Spleen (tissue), 11 donors: ENCODE measurements around the gene BCL2L11. TPM values are rescaled to one million over a fixed set of nuclear protein-coding genes. Genes with fewer than 3 reads are reported as not detected.

Source experiments
- DNase-seq: peaks from one replicate; pipeline ENCODE4 v3.0.0-alpha.2; 2020
- H3K27ac ChIP-seq, 8 donors: fragments of 200-600 bp; sonication (generic) in 7 of 8; 1 replicate in 4 of 8; 2 replicates in 4 of 8; pipeline versions ENCODE4 v1.5.0 to v1.8.0; 2016 to 2021; ENCODE audit warnings: inconsistent platforms in 4 of 8, mild to moderate bottlenecking in 4 of 8, moderate library complexity in 1 of 8
- H3K27me3 ChIP-seq, 7 donors: fragments of 200-600 bp; sonication (generic) in 6 of 7; replicated peaks in 1 of 7; 1 replicate in 4 of 7; 2 replicates in 3 of 7; pipeline versions ENCODE4 v1.5.0 to v1.8.0; 2016 to 2021; ENCODE audit warnings: inconsistent platforms in 3 of 7, mild to moderate bottlenecking in 1 of 7
- H3K36me3 ChIP-seq, 6 donors: fragments of 200-600 bp; sonication (generic) in 5 of 6; 1 replicate in 4 of 6; 2 replicates in 2 of 6; pipeline versions ENCODE4 v1.5.0 to v1.8.0; 2016 to 2021; ENCODE audit warnings: inconsistent platforms in 2 of 6
- H3K4me1 ChIP-seq, 6 donors: fragments of 200-600 bp; sonication (generic) in 5 of 6; 1 replicate in 3 of 6; 2 replicates in 3 of 6; pipeline versions ENCODE4 v1.5.0 to v1.8.0; 2016 to 2021; ENCODE audit warnings: inconsistent platforms in 3 of 6
- H3K4me3 ChIP-seq, 8 donors: fragments of 200-600 bp; sonication (generic) in 7 of 8; 1 replicate in 4 of 8; 2 replicates in 4 of 8; pipeline versions ENCODE4 v1.5.0 to v1.8.0; 2016 to 2021; ENCODE audit warnings: inconsistent platforms in 4 of 8, mild to moderate bottlenecking in 4 of 8, moderate library complexity in 2 of 8
- H3K9me3 ChIP-seq, 8 donors: fragments of 200-600 bp; sonication (generic) in 7 of 8; 1 replicate in 4 of 8; 2 replicates in 4 of 8; pipeline versions ENCODE4 v1.5.0 to v1.8.0; 2016 to 2021; ENCODE audit warnings: inconsistent platforms in 4 of 8
- CTCF ChIP-seq, 11 experiments: fragments of 200-600 bp in 7 of 11; fragments of 450-650 bp in 4 of 11; sonication (generic) in 4 of 11; IDR thresholded peaks in 8 of 11; conservative IDR thresholded peaks in 3 of 11; 1 replicate in 7 of 11; 2 replicates in 4 of 11; pipeline versions ENCODE4 v1.4.0 to v1.8.0; 2016 to 2021; ENCODE audit warnings: antibody characterized with exemption in 11 of 11, inconsistent platforms in 4 of 11, mild to moderate bottlenecking in 1 of 11
- POLR2A ChIP-seq, 3 donors: fragments of 450-650 bp; IDR thresholded peaks; one replicate each; pipeline ENCODE4 v1.5.1; 2017; ENCODE audit warnings: antibody characterized with exemption in 3 of 3, mild to moderate bottlenecking in 1 of 3
- POLR2AphosphoS5 ChIP-seq, 3 donors: sonication (generic); formaldehyde crosslinking; IDR thresholded peaks; one replicate each; pipeline ENCODE4 v1.5.1; 2017; ENCODE audit warnings: antibody characterized with exemption in 3 of 3
- WGBS, 5 donors: extraction: QIAGEN DNeasy Blood & Tissue Kit in 3 of 5; methylation state at CpG; one replicate each; pipeline versions ENCODE4 v1.1.5 to v1.1.7; 2013 to 2018; 5-methylcytosine and 5-hydroxymethylcytosine counted together
- intact Hi-C: fragments of 100-400 bp; cut with DNase I; formaldehyde crosslinking; loops from one replicate; pipeline ENCODE4 v1.15.0; 2023; ENCODE audit warnings: low total_unique reads
- polyA plus RNA-seq, 3 donors: library from polyadenylated mRNA; stranded (reverse); fragments of 200-250 nt; gene quantifications; one replicate each; pipeline ENCODE4 v1.2.1, GENCODE V29; 2013
- total RNA-seq, 7 donors: library from RNA; depleted of rRNA in 3 of 7; stranded (reverse); fragments of >200 nt in 3 of 7; fragmentation: NEBNext Ultra II Directional in 4 of 7; extraction: Animal tissue kit (Norgen Biotek cat#: 25700) in 4 of 7; gene quantifications; one replicate each; pipeline versions ENCODE4 v1.1.0 to v1.2.1, GENCODE V29; 2016 to 2021
- donor health status: healthy with polysubstance abuse.
- donor health status: DM: no; HTN: no; CAD: no; lungs with moderate emphysema.
- donor health status: DM: no; HTN: no; CAD: no.
- donor health status: Bipolar disorder and iron deficiency.
- donor health status: healthy.
- donor health status: DM: no; HTN: no; CAD: no.
- donor health status: DM: yes; HTN: yes; CAD: no.

The BCL2L11 gene
- total and polyA plus RNA-seq, 10 donors, result 4.6 to 95.2 (median 38.4) TPM

- DNase-seq, result no peak
- 9 to 35% (median 16%) methylated on average over 2 of the region's 2 CpGs for WGBS, 5 donors
- H3K4me1 ChIP-seq, result peaks cover 0 to under 1% (median 0%) of the 10 kb centered on the region in 6 donors
- H3K36me3 ChIP-seq, result no peaks in the 10 kb centered on the region
- no peak for TF ChIP-seq CTCF (IDR thresholded peaks at IDR 0.05 in 8 of 11, conservative IDR thresholded peaks at IDR 0.05 in 3 of 11)
- no peak for TF ChIP-seq POLR2AphosphoS5 (IDR thresholded peaks at IDR 0.05)
- no peak for TF ChIP-seq POLR2A (IDR thresholded peaks at IDR 0.05)
- peaks cover 0 to 5% (median 0%) of the 10 kb centered on the region in 7 donors for H3K27me3 ChIP-seq
- intact Hi-C loops, result no loop called here
- H3K27ac ChIP-seq, result no peak overlapping the region
- H3K4me3 ChIP-seq, result no peak overlapping the region
- H3K9me3 ChIP-seq, result no peaks in the 10 kb centered on the region
Measured at GRCh38 chr2:111105926-111106325, 14.8 kb upstream of the BCL2L11 start.

GRCh38 chr2:111106706-111107105 lies 14.0 kb upstream of the BCL2L11 start:
- 89 to 96% (median 92%) methylated on average over 5 of the region's 5 CpGs for WGBS, 5 donors

GRCh38 chr2:111108745-111109271 lies 11.9 kb upstream of the BCL2L11 start:
- intact Hi-C loops, result no loop called here
- TF ChIP-seq POLR2AphosphoS5 (IDR thresholded peaks at IDR 0.05) (no peak), CTCF (IDR thresholded peaks at IDR 0.05 in 8 of 11, conservative IDR thresholded peaks at IDR 0.05 in 3 of 11) (no peak), POLR2A (IDR thresholded peaks at IDR 0.05) (no peak)
- H3K27ac ChIP-seq, result no peak overlapping the region
- H3K9me3 ChIP-seq, result no peaks in the 10 kb centered on the region
- DNase-seq, result no peak
- H3K4me3 ChIP-seq, result no peak overlapping the region
- peaks cover 0 to 23% (median 6%) of the 10 kb centered on the region in 7 donors for H3K27me3 ChIP-seq
- WGBS, 5 donors, result 90 to 98% (median 95%) methylated on average over 2 of the region's 2 CpGs
- H3K36me3 ChIP-seq, result no peaks in the 10 kb centered on the region
- H3K4me1 ChIP-seq, result no peaks in the 10 kb centered on the region

More at GRCh38 chr2:111106706-111107105, 14.0 kb upstream of the BCL2L11 start:
- intact Hi-C loops, result no loop called here
- H3K4me1 ChIP-seq, result no peaks in the 10 kb centered on the region
- H3K36me3 ChIP-seq, result no peaks in the 10 kb centered on the region
- no peak for DNase-seq
- no peak overlapping the region for H3K4me3 ChIP-seq
- TF ChIP-seq CTCF (IDR thresholded peaks at IDR 0.05 in 8 of 11, conservative IDR thresholded peaks at IDR 0.05 in 3 of 11) (no peak), POLR2A (IDR thresholded peaks at IDR 0.05) (no peak), POLR2AphosphoS5 (IDR thresholded peaks at IDR 0.05) (no peak)
- H3K27me3 ChIP-seq, result peaks cover 0 to 11% (median 0%) of the 10 kb centered on the region in 7 donors
- H3K9me3 ChIP-seq, result no peaks in the 10 kb centered on the region
- H3K27ac ChIP-seq, result no peak overlapping the region

GRCh38 chr2:111111101-111111755 lies 9.5 kb upstream of the BCL2L11 start:
- 78 to 96% (median 86%) methylated on average over 4 of the region's 4 CpGs for WGBS, 5 donors
- no peak overlapping the region for H3K4me3 ChIP-seq
- no peaks in the 10 kb centered on the region for H3K36me3 ChIP-seq
- peaks cover 0 to 47% (median 13%) of the 10 kb centered on the region in 7 donors for H3K27me3 ChIP-seq
- no peaks in the 10 kb centered on the region for H3K4me1 ChIP-seq
- intact Hi-C loops, result loop anchor here (10.0 kb wide), 1 partner anchor 584 kb away; no protein-coding TSS in a partner anchor
- no peak overlapping the region for H3K27ac ChIP-seq
- H3K9me3 ChIP-seq, result no peaks in the 10 kb centered on the region
- TF ChIP-seq POLR2A (IDR thresholded peaks at IDR 0.05) (no peak), POLR2AphosphoS5 (IDR thresholded peaks at IDR 0.05) (no peak), CTCF (IDR thresholded peaks at IDR 0.05 in 8 of 11, conservative IDR thresholded peaks at IDR 0.05 in 3 of 11) (no peak)
- DNase-seq, result no peak
